ENCODE measurements around the gene GFRA1.

GFRA1 gene

DNA sequence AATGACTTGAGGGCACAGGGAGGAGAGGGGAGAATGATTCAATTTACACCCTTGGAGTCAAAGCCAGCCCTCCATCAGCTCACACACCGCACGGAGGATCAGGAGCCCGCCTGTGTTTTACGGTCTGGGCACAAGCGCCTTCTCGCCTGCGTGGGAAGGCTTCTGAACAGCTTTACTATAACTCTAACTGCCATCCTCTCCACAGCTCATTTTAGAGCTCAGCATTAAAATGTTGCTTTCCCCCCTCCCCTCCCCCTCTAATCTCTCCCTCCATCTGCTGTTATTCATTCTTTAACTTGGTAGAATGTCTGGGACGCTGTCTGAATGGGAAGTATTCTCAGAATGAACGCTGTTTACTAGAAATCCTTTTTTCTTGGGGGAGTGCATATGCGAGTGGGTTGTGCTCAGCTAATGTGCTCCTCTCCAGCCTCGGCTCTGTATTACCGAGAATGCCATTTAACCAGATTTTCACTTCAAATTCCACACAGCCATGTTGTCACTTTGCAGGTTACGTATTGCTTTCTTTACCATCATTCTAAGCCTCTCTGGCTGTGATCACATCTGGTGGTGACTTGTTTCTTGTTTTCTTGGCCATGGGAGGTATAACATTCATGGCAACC, 140.1 kb downstream of the GFRA1 start:
- no peak for DNase-seq (ENCODE audit: low read depth)
- TF ChIP-seq, protein P1, sequence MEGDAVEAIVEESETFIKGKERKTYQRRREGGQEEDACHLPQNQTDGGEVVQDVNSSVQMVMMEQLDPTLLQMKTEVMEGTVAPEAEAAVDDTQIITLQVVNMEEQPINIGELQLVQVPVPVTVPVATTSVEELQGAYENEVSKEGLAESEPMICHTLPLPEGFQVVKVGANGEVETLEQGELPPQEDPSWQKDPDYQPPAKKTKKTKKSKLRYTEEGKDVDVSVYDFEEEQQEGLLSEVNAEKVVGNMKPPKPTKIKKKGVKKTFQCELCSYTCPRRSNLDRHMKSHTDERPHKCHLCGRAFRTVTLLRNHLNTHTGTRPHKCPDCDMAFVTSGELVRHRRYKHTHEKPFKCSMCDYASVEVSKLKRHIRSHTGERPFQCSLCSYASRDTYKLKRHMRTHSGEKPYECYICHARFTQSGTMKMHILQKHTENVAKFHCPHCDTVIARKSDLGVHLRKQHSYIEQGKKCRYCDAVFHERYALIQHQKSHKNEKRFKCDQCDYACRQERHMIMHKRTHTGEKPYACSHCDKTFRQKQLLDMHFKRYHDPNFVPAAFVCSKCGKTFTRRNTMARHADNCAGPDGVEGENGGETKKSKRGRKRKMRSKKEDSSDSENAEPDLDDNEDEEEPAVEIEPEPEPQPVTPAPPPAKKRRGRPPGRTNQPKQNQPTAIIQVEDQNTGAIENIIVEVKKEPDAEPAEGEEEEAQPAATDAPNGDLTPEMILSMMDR (IDR thresholded peaks at IDR 0.05; ENCODE audit: control insufficient read depth, insufficient read depth, low read depth, low read length, missing control alignments), result no peak

DNA sequence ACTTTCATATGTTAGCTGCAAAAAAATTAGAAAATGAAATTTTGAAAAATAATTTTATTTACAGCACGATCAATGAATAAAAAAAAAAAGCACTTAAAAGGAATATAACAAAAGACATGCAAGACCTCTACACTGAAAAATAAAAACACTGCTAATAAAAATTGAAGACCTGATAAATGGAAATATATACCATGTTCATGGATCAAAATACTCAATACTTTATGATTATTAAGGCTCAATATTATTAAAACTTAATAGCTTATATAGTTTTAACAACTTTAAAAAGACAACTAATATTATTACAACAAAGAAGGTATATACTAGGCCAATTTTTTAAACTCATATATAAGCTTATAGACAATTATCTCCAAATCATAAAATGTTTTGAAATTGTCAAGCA, 143.0 kb downstream of the GFRA1 start:
- H3K4me3 ChIP-seq (ENCODE audit: control insufficient read depth, low read depth, low read length), result no peak overlapping the region
- no peak for DNase-seq (ENCODE audit: low read depth)
- TF ChIP-seq, protein P1 (IDR thresholded peaks at IDR 0.05; ENCODE audit: control insufficient read depth, insufficient read depth, low read depth, low read length, missing control alignments), result no peak

More for the DNA sequence above, 140.1 kb downstream of the GFRA1 start:
- H3K4me3 ChIP-seq (ENCODE audit: control insufficient read depth, low read depth, low read length), result no peak overlapping the region

DNA sequence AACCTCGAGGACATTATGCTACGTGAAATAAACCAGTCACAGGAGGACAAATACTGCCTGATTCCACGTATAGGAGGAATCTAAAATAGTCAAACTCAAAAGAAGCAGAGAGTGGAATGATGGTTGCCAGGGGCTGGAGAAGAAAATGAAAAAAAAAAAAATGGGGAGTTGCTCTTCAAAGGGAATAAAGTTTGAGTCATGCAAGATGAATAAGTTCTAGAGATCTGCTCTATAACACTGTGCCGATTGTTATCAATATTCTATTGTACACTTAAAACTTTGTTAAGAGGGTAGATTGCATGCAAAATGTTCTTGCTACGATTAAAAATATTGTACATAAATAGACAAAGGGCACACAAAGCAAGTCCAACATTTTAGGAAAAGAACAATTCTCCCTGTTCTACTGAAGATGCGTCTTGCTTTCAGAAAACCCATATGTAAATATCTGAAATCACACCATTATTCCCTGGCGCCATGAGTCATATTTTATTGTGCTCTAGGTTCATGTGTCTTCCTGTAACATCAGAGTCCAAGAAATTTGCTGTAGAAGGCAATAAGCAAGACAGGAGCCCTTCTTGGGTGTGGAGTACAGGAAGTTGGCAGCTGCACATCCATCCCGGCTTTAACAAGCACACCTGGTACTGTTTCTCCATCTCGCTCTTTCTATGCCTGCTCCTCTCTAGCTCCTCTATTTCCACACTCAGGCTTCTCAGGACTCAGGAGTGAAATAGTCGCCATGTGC, 145.9 kb downstream of the GFRA1 start:
- DNase-seq (ENCODE audit: low read depth), result no peak
- H3K4me3 ChIP-seq (ENCODE audit: control insufficient read depth, low read depth, low read length), result no peak overlapping the region
- TF ChIP-seq, protein P1 (IDR thresholded peaks at IDR 0.05; ENCODE audit: control insufficient read depth, insufficient read depth, low read depth, low read length, missing control alignments), result no peak

DNA sequence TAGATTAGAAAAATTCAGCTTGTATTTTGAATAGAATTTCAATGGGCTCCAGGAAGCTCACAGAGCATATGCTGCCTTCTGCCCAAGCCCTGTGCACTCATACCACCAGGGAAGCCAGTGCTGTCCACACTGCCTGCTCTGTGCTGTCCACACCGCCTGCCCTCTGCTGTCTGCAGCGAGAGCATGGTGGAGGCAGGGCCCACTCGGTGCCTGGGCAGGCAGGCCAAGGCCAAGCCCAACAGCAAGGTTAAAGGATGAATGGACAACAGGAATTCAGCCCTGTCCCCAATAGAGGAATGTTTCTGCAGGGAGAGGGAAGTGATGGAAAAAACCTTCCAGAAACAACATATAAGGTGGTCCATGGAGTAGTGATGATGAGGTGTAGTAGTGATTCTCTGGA, 146.8 kb downstream of the GFRA1 start:
- no peak for DNase-seq (ENCODE audit: low read depth)
- H3K4me3 ChIP-seq (ENCODE audit: control insufficient read depth, low read depth, low read length), result no peak overlapping the region
- TF ChIP-seq, protein P1 (IDR thresholded peaks at IDR 0.05; ENCODE audit: control insufficient read depth, insufficient read depth, low read depth, low read length, missing control alignments), result no peak

DNA sequence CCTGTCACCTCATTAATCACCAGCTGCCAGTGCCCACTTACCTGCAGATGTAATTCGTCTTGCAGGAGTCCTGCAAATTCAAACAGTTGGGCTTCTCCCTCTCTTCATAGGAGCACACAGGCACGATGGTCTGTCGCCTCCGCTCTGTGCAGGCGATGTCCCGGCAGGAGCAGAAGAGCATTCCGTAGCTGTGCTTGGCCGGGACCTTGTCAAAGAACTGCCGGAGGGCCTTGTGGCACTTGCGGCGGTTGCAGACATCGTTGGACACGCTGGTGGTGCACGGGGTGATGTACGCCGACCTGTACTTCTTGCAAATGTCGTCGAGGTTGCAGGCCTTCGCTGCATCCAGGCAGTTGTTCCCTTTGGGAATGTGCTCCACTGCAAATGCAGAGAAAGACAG, 147.8 kb downstream of the GFRA1 start:
- TF ChIP-seq, protein P1 (IDR thresholded peaks at IDR 0.05; ENCODE audit: control insufficient read depth, insufficient read depth, low read depth, low read length, missing control alignments), result no peak
- H3K4me3 ChIP-seq (ENCODE audit: control insufficient read depth, low read depth, low read length), result no peak overlapping the region
- DNase-seq (ENCODE audit: low read depth), result no peak

DNA sequence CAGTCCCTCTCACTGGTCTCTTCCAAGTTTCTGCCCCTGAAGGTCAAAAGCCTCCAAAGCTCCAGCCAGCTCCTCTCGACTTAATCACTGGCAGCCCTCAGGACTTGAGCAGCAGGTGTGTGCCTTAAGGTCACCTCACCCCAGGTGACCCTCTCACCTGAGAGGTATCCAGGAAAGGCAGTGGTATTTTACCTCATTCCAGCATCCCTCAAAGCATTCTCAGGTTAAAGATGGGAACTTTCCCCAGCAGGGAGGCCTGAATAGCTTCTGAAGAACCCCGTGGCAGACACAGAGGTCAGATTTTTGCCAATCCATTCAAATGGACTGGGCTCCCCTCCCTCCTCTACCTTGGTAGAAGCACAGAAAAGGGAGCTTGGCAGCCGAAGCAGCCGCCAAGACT, 148.2 kb downstream of the GFRA1 start:
- H3K4me3 ChIP-seq (ENCODE audit: control insufficient read depth, low read depth, low read length), result no peak overlapping the region
- TF ChIP-seq, protein P1 (IDR thresholded peaks at IDR 0.05; ENCODE audit: control insufficient read depth, insufficient read depth, low read depth, low read length, missing control alignments), result no peak
- DNase-seq (ENCODE audit: low read depth), result no peak
